HEK293 (cell line): ENCODE results near the gene ALDH3A1.

ENCODE experiments used
- ZEB2 ChIP-seq: fragments of 450-650 bp; formaldehyde crosslinking; IDR thresholded peaks from 2 replicates; pipeline ENCODE4 v1.5.1; 2016; ENCODE audit warnings: missing biosample characterization, missing genetic modification characterization
- ZNF138 ChIP-seq: fragments of 450-650 bp; formaldehyde crosslinking; IDR thresholded peaks from 2 replicates; pipeline ENCODE4 v1.5.1; 2016; ENCODE audit warnings: missing biosample characterization, missing genetic modification characterization, borderline replicate concordance
- ZNF223 ChIP-seq: fragments of 450-650 bp; formaldehyde crosslinking; IDR thresholded peaks from 2 replicates; pipeline ENCODE4 v1.5.1; 2016; ENCODE audit warnings: missing biosample characterization, missing genetic modification characterization
- ZNF561 ChIP-seq: fragments of 450-650 bp; IDR thresholded peaks from 2 replicates; pipeline ENCODE4 v1.5.1; 2018; ENCODE audit warnings: missing biosample characterization, missing genetic modification characterization, borderline replicate concordance
- ZNF626 ChIP-seq: fragments of 450-650 bp; sonication (Bioruptor Pico); formaldehyde crosslinking; IDR thresholded peaks from 2 replicates; pipeline ENCODE4 v1.5.1; 2018; ENCODE audit warnings: missing biosample characterization, missing genetic modification characterization, inconsistent platforms
- ZNF654 ChIP-seq: fragments of 450-650 bp; formaldehyde crosslinking; IDR thresholded peaks from 2 replicates; pipeline ENCODE4 v1.5.1; 2016; ENCODE audit warnings: low read depth, missing biosample characterization, missing genetic modification characterization
- TF ChIP-seq, protein P1 (sequence below): fragments of 450-650 bp; formaldehyde crosslinking; IDR thresholded peaks from 2 replicates; pipeline ENCODE4 v1.5.1; 2016; ENCODE audit warnings: missing biosample characterization, missing genetic modification characterization
- TF ChIP-seq, protein P2 (sequence below): fragments of 450-650 bp; formaldehyde crosslinking; IDR thresholded peaks from 2 replicates; pipeline ENCODE4 v1.5.1; 2016; ENCODE audit warnings: missing biosample characterization, missing genetic modification characterization

Gene ALDH3A1

DNA sequence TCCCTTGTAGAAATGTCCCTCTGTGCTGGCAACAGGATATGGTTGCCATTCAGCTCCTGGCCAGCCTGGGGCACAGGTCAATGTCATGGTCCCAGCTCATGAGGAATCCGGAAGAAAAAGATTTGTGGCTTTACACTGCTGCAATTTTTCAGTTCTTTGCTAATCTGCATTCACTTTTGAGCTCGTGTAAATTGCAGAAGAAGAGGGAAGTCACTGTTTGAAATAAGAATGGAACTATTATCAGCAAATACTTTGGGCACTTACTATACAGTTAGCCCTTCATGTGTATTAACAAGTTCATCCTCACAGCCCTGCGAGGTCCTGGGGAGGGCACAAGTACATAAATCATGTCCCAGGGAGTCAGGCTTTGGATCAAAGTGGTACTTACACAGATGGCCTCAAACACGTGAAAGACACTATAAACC, 45.9 kb downstream of the ALDH3A1 start (continued):
- no peak for TF ChIP-seq ZNF626
- no peak for TF ChIP-seq ZNF654 (tag by site-specific recombination)
- TF ChIP-seq ZEB2 (tag by site-specific recombination), result no peak
- TF ChIP-seq, protein P1, sequence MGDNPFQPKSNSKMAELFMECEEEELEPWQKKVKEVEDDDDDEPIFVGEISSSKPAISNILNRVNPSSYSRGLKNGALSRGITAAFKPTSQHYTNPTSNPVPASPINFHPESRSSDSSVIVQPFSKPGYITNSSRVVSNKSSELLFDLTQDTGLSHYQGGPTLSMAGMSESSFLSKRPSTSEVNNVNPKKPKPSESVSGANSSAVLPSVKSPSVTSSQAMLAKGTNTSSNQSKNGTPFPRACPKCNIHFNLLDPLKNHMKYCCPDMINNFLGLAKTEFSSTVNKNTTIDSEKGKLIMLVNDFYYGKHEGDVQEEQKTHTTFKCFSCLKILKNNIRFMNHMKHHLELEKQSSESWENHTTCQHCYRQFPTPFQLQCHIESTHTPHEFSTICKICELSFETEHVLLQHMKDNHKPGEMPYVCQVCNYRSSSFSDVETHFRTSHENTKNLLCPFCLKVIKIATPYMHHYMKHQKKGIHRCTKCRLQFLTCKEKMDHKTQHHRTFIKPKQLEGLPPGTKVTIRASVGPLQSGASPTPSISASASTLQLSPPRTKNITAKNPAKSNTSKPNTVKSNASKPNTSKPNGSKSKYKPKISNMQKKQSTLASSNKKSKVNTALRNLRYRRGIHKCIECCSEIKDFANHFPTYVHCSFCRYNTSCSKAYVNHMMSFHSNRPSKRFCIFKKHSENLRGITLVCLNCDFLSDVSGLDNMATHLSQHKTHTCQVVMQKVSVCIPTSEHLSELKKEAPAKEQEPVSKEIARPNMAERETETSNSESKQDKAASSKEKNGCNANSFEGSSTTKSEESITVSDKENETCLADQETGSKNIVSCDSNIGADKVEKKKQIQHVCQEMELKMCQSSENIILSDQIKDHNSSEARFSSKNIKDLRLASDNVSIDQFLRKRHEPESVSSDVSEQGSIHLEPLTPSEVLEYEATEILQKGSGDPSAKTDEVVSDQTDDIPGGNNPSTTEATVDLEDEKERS (tag by site-specific recombination), result no peak
- no peak for TF ChIP-seq ZNF138
- no peak for TF ChIP-seq ZNF561 (tag by site-specific recombination)
- no peak for TF ChIP-seq ZNF223
- TF ChIP-seq, protein P2, sequence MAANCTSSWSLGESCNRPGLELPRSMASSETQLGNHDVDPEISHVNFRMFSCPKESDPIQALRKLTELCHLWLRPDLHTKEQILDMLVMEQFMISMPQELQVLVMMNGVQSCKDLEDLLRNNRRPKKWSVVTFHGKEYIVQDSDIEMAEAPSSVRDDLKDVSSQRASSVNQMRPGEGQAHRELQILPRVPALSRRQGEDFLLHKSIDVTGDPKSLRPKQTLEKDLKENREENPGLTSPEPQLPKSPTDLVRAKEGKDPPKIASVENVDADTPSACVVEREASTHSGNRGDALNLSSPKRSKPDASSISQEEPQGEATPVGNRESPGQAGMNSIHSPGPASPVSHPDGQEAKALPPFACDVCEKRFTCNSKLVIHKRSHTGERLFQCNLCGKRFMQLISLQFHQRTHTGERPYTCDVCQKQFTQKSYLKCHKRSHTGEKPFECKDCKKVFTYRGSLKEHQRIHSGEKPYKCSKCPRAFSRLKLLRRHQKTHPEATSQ (tag by site-specific recombination), result no peak
